GM19035 (cell line): Measurements from ENCODE around the gene TEX2.
"Not testable (repeated sequence)": the region's sequence is repeated elsewhere in the genome, so short reads cannot be mapped to it uniquely, and the experiment has no call there.

ENCODE experiments used
- ATAC-seq: cut with Tn5 transposase; IDR thresholded peaks from one replicate; pipeline ENCODE4 v1.9.1; 2021; ENCODE audit not compliant: unreplicated experiment

TEX2 gene

DNA sequence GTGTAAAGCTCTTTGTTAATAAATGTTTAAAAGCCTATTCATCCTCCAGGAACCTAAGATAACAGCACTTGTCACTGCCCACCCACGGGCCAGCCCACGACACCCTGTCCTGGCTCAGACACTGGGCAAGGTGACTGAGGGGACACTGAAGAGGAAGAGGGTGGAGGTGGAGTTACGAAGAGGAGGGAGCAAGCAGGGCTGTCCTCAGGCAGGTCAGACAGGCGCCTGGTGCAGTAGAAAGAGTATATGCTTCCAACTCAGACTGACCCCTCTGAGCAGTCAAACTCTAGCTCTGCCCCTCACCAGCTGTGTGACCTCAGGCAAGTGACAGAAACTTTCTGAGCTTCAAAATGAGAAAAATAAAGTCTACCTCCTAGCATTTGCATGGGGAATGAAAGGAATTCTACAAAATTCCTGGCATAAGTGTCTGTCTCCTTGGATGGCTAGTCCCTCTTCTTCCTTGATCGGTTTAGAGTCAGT, 22.8 kb downstream of the TEX2 start:
- ATAC-seq = no peak

GRCh38 chr17:64238449-64238848, 24.6 kb downstream of the TEX2 start:
- not testable (repeated sequence) for ATAC-seq

GRCh38 chr17:64236827-64237403, 26.1 kb downstream of the TEX2 start:
- no peak for ATAC-seq

GRCh38 chr17:64234961-64235360, 28.1 kb downstream of the TEX2 start:
- no peak for ATAC-seq

DNA sequence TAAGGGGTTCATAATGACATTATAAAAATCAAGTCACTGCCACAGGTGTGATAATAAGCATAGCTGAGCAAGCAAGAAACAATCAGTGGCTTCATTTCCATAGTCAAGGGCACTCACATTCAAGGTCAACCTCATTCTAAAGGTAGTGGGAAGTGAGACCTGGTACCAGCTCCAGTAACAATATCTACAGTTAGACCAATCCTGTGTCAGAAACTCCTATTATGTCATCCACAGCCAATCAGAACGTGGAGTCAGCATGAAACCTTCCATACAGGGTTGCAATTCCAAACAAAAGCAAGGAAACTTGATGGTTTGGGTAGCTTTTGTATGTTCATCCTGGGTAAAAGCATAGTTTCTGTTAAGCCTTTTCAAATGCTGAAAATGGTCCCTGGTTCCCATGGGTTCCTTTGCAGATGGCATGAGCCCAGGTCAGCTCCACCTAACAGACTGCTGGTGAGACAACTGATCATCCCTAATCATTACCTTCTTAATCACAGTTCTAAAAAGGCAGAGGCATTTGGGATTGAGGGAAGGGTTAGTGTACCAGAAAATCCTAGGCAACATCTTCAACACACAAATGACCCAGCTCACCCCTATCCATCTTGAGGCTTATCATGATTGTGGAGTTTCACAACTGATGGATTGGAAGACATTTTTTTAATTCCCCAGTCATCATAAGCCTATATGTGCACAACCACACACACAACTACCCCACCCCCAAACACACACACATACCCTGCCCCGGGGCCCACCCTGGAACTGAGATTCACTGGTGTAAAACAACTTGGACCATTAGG, 30.4 kb downstream of the TEX2 start:
- ATAC-seq = no peak

DNA sequence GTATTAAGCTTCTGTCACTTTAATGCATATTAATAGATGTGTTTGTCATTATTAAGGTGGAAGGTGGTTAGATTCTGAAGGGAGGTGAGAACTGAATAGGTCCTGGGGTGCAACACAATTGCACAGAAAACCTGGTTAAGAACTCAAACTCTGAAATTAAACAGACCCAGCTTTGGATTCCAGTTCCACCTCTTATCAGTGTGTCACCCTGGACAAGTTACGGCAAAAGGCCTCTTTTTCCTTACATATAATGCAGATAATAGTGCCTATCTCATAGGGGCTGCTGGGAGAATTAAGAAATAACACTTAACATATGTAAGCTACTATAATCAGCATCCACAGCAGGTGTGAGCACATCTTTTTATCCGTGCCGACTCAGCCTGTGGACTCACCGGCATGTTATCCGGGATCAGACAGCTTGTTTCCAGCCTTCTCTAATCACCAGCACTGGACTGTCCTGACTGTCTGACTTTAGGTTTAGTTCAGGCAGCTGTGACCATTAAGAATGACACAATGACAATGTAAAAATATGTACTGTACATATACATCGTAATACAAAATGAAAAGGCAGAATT, 31.4 kb downstream of the TEX2 start:
- ATAC-seq = no peak

GRCh38 chr17:64230791-64231408, 32.2 kb downstream of the TEX2 start:
- ATAC-seq = no peak

DNA sequence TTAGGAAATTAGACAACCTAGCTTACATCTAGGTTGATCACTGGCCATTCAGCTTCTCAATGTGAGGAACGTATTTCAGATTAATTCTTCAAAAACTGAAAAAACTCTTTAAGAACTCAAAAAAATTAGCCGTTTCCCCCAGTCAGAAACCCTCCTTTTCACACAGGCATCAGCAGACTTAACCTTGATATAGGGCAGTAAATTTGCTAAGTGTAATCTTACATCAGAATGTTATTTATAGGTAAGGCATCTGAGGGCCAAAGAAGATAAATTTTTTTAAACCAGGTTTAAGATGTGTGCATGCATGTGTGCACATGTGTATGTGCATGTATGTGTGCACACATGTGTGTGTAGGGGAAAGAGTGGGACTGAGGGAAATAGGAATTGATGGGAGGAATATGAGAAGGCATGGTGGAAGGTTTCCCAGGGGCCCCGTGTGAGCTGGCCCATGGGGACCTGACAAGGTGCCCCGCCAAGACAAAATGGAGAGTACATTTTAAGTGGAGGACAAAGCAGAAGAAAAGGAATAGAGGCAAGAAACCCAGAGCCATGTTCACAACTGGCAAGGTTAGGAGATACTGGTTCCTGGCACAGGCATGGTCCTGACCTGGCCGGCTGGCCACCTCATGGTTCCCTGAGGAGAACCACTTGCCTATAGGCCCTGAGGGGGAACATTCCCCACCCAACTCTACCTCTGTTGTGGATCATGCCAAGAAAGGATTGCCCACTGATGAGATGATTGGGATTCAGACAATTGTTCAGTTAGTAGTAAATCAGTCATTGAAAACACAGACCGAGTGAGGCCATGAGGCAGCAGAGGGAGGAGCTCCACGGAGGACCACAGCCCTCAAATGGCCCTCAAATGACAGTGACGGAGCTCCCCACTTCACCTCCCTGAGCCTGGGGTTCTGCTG, 33.0 kb downstream of the TEX2 start:
- ATAC-seq = no peak

DNA sequence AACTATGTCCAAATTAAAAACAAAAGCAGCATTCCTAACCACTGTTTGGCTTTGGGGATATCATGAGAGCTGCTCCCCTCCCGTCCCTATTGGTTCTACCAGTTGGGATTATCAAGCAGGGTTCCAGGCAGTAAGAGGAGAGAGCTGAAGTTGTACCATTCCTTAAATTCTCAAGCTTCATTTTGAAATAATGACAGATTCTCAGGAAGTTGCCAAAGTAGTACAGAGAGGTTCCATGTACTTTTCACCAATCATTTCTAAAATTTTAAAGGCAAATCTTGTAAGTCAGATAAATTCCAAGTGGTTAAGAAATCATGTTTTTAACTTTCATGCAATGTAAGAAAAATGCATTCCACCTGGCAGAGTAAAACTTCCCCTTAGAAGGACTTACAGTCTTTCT, 36.9 kb downstream of the TEX2 start:
- no peak for ATAC-seq

DNA sequence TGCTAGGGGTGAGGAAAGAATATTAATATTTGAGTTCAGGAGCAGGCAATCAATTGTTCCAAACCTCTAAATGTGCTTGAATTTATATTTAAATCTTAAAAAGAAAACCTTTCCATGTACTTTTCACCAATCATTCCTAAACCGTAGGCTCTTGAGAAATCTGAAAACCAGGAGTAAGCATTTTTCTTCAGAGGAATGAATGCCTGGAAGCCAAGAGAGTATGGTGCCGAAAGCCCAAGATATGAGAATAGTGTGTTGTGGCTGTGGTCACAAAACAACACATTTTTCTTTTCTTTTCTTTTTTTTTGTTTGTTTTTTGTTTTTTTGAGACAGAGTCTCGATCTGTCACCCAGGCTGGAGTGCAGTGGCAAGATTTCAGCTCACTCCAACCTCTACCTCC, 37.6 kb downstream of the TEX2 start:
- ATAC-seq = no peak

DNA sequence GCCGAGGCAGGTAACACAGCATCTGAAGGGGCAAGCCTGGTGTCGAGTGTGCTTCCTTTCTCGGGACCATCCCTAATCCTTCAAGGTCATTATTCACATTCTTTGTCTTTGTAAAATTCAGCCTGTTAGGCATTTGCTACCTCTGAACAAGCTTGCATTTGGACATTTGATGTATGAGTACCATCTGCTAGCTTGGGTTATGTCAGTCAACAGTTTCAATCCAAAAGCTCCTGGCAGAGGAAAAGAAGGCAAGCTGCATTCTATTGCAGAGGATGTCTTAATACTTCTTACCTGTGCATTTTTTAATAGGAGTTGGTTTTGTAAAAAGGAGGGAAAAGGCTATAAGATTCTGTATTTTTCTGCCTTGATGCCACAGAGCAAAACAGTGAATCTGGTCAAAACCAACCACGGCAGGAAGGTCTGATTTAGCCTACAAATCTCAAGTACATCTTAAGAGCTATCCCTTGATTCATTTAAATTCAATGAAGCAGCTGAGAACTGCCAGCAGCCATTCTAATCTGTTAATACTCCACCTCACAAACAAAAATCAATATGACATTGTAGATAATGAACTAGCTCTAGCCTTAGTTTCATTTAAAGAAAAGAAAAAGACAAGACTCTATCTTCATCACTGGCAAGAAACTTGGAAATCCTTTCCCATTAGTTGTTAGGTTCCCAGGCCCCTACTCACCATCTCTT, 39.0 kb downstream of the TEX2 start:
- ATAC-seq = no peak

GRCh38 chr17:64223283-64223682, 39.8 kb downstream of the TEX2 start:
- ATAC-seq = no peak

GRCh38 chr17:64221679-64222078, 41.4 kb downstream of the TEX2 start:
- ATAC-seq = no peak

- ATAC-seq = not testable (repeated sequence)
These were observed 42.5 kb downstream of the TEX2 start for GRCh38 chr17:64220604-64221003.

DNA sequence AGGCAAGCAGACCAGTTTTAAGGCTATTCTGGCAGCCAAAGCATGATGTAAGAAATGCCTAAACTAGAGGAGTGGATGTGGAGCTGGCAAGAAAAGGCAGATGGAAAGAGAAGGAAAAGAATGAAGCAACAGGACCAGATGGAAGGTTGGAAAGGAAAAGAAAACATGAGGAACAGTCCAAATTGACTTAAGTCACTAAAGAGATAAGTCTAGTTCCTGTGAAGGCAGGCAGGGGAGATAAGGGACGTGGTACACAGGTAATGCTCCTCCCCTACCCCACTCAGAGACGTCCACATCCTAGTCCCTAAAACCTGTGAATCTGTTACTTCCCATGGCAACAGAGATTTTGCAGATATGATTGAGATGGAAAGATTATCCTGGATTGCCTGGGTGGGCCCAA, 43.5 kb downstream of the TEX2 start:
- ATAC-seq = no peak

- ATAC-seq = peak; percentile 74
These were observed 45.0 kb downstream of the TEX2 start for GRCh38 chr17:64218066-64218465.

GRCh38 chr17:64217249-64217691, 45.8 kb downstream of the TEX2 start:
- ATAC-seq = no peak

- no peak for ATAC-seq
These were observed 46.5 kb downstream of the TEX2 start for GRCh38 chr17:64216338-64217248.

DNA sequence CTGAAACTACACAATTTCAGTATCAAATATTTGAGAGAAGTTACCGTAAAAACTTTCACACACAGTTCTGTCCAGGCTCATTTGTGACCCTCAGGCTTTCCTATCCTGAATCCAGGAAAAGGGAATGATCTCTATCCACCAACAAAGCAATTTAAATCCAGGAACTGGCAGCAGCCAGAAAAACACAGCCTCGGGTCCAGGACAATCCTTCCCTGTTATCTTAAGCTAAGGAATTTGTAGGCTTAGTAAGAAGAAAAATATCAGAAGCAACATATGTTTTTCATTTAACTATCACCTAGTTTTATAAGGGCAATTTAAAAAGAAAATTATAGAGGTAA, 47.1 kb downstream of the TEX2 start:
- no peak for ATAC-seq
